PFSK-1 (cell line): ENCODE data around the gene GLTP. TPM values are rescaled to one million over a fixed set of nuclear protein-coding genes. Genes with fewer than 3 reads are reported as not detected.

Experiments used
- FOXP2 ChIP-seq: optimal IDR thresholded peaks from 2 replicates; pipeline ENCODE3; 2011; ENCODE audit warnings: borderline replicate concordance, control low read depth, inconsistent platforms; ENCODE audit not compliant: insufficient read depth; ENCODE audit errors: extremely low read length, extremely low read depth
- POLR2AphosphoS5 ChIP-seq: IDR thresholded peaks from 2 replicates; pipeline ENCODE4 v1.6.1; 2012; ENCODE audit warnings: low read depth, mild to moderate bottlenecking, control low read depth, low read length, moderate library complexity
- REST ChIP-seq, 2 experiments: IDR thresholded peaks; 2 replicates each; pipeline versions ENCODE4 v1.6.1 to v1.8.0; 2011 to 2012; ENCODE audit warnings: low read depth in 2 of 2, low read length in 2 of 2, control low read depth in 1 of 2, inconsistent platforms in 1 of 2, mild to moderate bottlenecking in 1 of 2, moderate library complexity in 1 of 2; ENCODE audit not compliant: insufficient read depth in 1 of 2
- SIN3A ChIP-seq: IDR thresholded peaks from 2 replicates; pipeline ENCODE4 v1.6.1; 2012; ENCODE audit warnings: mild to moderate bottlenecking, low read length, moderate library complexity, borderline replicate concordance; ENCODE audit not compliant: insufficient read depth
- TAF1 ChIP-seq: IDR thresholded peaks from 2 replicates; pipeline ENCODE4 v1.6.1; 2012; ENCODE audit warnings: low read length, control low read depth, borderline replicate concordance; ENCODE audit not compliant: insufficient read depth
- polyA plus RNA-seq: library from polyadenylated mRNA; unstranded; fragments of >200 nt; gene quantifications from one replicate; pipeline ENCODE4 v1.2.1, GENCODE V29; 2012; ENCODE audit warnings: low read depth, missing spikeins; ENCODE audit not compliant: insufficient read length

Gene GLTP
- 20.1 TPM for polyA plus RNA-seq

- TF ChIP-seq POLR2AphosphoS5 = no peak
- TF ChIP-seq FOXP2 = no peak
- TF ChIP-seq TAF1 = no peak
- no peak for TF ChIP-seq REST (IDR thresholded peaks at IDR 0.05; ENCODE audit: insufficient read depth in 1 of 2, low read depth in 2 of 2, low read length in 2 of 2)
Observed at GRCh38 chr12:109880043-109880931, at the start of gene GLTP. GLTP (minus strand) TSS chr12:109880541; CDS start chr12:109880374, 167 bp downstream.

- TF ChIP-seq TAF1 = no peak
Observed at GRCh38 chr12:109928058-109928656, 47.8 kb upstream of the GLTP start.

- no peak for TF ChIP-seq REST (IDR thresholded peaks at IDR 0.05; ENCODE audit: insufficient read depth in 1 of 2, low read depth in 2 of 2, low read length in 2 of 2)
- no peak for TF ChIP-seq FOXP2
- TF ChIP-seq TAF1 = no peak
- no peak for TF ChIP-seq SIN3A
- no peak for TF ChIP-seq POLR2AphosphoS5
Observed at GRCh38 chr12:109927622-109928021, 47.3 kb upstream of the GLTP start.

GRCh38 chr12:109926488-109927210 is 46.3 kb upstream of the GLTP start:
- TF ChIP-seq FOXP2 (no peak), SIN3A (no peak), POLR2AphosphoS5 (no peak), TAF1 (no peak), REST (IDR thresholded peaks at IDR 0.05; ENCODE audit: insufficient read depth in 1 of 2, low read depth in 2 of 2, low read length in 2 of 2) (no peak)

GRCh38 chr12:109926016-109926415 is 45.7 kb upstream of the GLTP start:
- no peak for TF ChIP-seq REST (IDR thresholded peaks at IDR 0.05; ENCODE audit: insufficient read depth in 1 of 2, low read depth in 2 of 2, low read length in 2 of 2)
- no peak for TF ChIP-seq SIN3A
- TF ChIP-seq FOXP2 = no peak
- no peak for TF ChIP-seq POLR2AphosphoS5
- no peak for TF ChIP-seq TAF1
